IPS-18c (cell line): ENCODE data around the gene IMPDH1.

Experiments
- H3K4me3 ChIP-seq: 2 replicates; pipeline ENCODE4 v1.7.0; 2013; ENCODE audit warnings: low read depth, mild to moderate bottlenecking, low read length, moderate library complexity; ENCODE audit not compliant: insufficient read depth
- H3K9me3 ChIP-seq: one replicate; pipeline ENCODE4 v1.6.1; 2013; ENCODE audit warnings: mild to moderate bottlenecking, low read length, moderate library complexity; ENCODE audit not compliant: control insufficient read depth, insufficient read depth

IMPDH1 gene

DNA sequence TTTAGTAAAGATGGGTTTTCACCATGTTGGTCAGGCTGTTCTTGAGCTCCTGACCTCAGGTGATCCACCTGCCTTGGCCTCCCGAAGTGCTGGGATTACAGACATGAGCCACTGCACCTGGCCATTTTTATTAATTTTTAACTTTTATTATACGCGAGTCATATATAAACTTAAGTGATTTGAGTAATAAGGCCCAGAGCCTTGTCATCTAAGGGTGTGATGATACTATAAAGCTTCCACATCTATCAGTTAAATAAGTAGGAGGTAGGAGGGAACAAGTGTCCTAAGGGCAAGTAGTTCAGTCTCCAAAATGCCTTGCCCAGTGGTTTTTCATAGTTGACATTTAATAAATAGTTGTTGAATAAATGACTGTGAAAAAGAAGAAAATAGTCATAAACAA lies 32.6 kb upstream of the IMPDH1 start:
- H3K4me3 ChIP-seq, result no peak overlapping the region

DNA sequence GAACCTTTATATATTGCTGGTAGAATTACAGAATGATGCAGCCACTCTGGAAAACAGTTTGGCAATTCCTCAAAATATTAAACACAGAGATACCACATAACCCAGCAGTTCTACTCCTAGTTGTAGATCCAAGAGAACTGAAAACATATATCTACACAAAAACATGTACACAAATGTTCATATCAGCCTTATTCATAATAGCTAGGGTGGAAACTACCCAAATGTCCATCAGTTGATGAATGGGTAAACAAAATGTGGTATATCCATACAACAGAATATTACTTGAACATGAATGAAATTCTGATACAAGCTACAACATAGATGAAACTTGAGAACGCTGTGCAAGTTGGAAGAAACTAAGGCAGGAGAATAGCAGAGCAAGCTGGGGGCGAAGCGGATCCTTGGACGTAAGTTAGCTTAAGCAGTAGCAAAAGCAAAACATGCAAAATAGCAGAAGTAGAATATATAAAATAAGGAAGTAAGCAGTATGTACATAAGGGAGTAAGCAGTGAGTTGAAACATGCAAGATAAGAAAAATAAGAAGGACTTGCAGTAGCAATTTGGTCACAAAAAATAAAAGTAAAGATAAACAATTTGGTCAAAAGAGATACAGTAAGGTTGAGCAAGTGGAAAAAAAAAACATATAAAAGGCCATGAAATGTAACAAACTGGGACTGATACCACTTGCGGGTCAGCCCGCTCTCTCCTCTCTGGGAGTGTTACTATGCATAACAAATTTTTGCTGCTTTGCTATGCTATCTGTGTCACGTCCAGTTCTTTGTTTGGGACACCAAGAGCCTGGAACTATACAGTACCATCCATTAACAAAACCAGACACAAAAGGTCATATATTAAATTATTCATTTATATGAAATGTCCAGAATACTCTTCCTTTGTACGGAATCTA lies 27.9 kb upstream of the IMPDH1 start:
- no peak overlapping the region for H3K4me3 ChIP-seq
- no peaks in the 10 kb centered on the region for H3K9me3 ChIP-seq

More for the DNA sequence above, 32.6 kb upstream of the IMPDH1 start:
- H3K9me3 ChIP-seq, result no peaks in the 10 kb centered on the region

DNA sequence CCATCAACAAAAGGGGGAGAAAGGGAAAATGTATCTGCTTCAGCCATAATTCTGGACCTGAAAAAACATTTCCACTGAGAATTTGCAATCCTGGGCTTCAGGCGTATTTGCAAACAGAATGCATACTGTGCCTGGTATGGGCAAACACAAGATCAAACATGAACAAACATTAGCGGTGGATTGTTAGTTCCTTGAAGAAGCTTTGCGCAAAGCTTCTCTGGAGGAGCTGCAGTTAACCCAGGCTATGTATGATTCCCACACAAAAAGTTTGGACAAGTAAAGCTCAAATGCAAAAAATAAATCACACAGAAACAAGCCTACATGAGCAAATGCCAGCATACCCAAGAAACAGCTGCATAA lies 25.5 kb upstream of the IMPDH1 start:
- Histone ChIP-seq H3K4me3 (no peak overlapping the region), H3K9me3 (no peaks in the 10 kb centered on the region)

DNA sequence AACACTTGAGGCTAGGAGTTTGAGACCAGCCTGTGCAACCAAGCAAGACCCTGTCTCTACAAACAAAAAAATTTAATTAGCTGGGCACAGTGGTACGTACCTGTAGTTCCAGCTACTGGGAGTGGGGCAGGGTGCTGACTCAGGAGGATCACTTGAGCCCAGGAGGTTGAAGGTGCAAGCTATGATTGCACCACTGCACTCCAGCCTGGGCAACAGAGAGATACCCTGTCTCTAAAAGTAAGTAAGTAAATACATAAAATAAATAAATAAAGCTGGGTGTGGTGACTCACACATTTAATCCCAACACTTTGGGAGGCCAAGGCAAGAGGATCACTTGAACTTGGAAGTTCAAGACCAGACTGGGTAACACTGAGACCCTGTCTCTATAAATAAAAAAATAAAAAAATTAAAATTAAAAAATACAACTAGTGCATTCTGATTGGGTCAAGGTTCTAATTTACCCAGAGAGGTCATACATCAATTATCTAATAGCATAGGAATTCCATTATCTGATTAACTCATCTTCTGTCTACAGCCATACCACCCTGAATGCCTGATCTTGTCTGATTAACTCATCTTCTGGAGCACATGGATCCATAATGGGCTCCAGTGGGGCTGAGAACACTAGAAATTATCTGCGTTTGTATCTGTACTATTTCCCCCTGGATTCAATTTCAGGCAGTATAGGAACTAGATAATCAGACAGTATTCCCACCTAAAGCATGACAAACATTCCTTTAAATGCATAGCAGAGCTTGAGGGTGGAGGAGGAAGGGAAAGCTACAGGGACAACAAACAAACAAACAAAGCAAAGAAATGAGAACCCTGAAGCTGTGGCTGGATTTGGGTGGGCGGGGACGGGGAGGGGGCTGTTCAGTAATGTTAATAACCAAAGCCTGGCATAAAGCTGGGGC lies 24.9 kb upstream of the IMPDH1 start:
- H3K4me3 ChIP-seq, result no peak overlapping the region

DNA sequence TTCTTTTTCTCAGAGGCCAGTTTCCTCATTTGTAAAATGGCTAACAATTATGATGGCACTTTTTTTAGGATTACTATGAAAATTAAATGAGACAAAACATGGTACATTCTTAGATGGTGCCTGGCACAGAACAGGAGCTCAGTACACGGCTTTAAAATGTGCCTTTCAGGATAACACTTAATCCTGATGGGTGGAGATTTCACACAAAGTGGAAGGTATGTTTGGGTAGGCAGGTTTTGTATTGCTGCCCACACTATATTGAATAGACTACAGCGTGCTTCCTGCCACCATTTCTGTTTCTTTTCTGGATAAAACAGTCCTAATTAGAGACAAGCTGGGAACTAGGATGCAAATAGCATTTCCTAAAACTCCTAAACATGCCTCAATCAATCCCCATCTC lies 22.0 kb upstream of the IMPDH1 start:
- Histone ChIP-seq H3K9me3 (no peaks in the 10 kb centered on the region), H3K4me3 (no peak overlapping the region)

More for the DNA sequence above, 24.9 kb upstream of the IMPDH1 start:
- H3K9me3 ChIP-seq, result no peaks in the 10 kb centered on the region

DNA sequence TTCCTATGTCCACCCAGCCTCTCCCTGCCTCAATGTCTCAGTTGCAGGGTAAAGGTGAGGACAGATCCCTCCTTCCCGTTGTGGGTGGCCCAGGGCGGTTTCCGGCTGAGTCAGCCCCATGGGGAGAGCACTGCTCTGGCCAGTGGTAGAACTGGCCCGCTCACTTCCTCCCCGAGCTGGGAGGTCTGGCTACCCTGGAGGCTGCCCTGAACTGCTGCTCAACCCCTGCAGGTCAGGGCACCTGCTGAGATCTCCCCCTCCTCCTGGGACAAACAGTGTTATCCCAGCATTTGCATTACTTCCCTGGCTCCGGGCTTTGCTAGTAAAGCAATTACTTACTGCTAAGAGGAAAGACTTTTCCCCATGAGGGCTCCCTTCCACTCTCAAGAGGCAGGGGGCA lies 21.4 kb upstream of the IMPDH1 start:
- H3K4me3 ChIP-seq, result no peak overlapping the region
- H3K9me3 ChIP-seq, result no peaks in the 10 kb centered on the region

DNA sequence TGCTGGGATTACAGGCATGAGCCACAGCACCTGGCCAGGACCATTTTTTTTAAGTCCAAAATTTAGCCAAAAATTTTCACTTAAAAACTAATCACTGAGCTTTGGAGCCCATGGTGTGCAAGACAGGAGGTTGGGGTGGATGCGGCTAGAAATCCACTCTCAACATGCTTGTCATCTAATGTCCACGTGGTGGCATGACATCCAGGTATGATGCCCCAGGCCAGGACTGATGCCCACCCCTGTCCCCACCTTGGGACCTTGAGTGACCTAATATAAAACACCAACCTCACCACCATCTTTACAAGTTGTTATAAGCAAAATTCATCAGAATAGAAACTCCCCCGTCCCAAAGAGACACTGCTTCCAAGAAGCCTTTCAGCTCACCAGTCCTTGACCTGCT lies 20.4 kb upstream of the IMPDH1 start:
- Histone ChIP-seq H3K9me3 (no peaks in the 10 kb centered on the region), H3K4me3 (no peak overlapping the region)

DNA sequence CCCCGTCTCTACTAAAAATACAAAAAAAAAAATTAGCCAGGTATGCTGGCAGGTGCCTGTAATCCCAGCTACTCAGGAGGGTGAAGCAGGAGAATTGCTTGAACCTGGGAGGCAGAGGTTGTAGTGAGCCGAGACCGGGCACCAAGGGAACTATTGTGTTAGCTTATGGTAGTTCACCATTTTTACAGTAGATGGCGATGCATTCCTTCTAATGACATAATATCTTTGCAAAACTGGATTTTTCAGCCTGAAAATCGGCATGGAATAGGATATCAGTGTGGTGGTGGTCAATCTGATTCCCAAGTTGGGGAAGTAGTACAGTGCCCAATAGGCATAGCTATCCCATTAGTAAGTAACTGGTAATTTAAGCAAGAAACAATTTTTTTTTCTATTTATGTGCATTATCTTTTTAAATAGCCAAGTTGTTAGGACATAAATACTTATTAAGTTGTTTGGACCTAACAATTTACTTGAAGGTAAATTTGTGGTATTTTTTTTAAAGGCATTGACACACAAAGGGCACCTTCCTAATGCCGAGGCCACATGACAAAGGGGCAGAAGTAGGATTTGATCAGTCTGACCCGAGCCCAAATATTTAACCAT lies 17.6 kb upstream of the IMPDH1 start:
- Histone ChIP-seq H3K4me3 (no peak overlapping the region), H3K9me3 (no peaks in the 10 kb centered on the region)

DNA sequence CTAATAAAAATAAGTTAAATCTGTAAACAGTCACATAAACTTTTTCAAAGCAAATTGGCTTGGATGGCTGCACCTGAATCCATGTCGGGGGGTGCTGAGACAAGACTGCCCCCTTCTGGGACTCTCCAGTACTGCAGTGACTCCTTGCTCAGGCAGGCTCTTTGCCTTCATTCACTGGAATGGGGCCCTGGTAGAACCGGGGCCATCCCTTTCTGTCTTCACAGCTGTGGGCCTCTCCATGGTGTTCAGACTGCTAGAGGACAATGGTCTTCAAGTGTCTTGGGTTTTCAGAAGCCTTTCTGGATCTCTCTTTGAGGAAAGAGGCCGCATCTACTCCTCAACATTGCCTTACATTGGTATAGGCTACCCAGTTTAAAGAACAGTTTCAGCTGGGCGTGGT lies 16.1 kb upstream of the IMPDH1 start:
- Histone ChIP-seq H3K4me3 (no peak overlapping the region), H3K9me3 (no peaks in the 10 kb centered on the region)

DNA sequence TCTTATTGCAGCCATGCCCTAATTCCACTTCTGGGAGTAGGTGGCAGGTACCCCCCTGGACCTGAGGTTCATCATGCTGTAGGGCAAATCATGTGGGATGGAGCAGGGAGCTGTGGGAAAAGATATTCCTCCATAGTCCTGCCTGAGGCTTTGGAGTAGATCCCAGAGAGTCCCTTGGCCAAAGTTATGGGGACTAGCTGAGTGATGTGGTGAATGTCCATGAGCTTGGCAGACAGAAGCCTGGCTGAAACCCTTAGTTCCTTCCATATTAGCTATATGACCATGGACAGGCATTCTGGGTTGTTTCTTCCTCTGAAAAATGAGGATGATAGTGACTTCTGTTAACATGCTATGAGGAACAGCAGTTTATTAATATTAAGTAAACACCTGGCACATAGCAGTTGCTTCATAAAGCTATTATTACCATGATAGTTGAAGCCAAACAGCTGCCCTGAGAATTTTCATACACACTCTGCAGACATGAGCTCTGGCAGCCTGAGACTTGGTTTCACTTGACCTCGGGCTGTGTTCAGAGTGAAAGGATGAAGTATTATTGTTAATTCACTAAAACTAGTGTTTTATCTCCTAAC lies 15.0 kb upstream of the IMPDH1 start:
- Histone ChIP-seq H3K4me3 (no peak overlapping the region), H3K9me3 (no peaks in the 10 kb centered on the region)

DNA sequence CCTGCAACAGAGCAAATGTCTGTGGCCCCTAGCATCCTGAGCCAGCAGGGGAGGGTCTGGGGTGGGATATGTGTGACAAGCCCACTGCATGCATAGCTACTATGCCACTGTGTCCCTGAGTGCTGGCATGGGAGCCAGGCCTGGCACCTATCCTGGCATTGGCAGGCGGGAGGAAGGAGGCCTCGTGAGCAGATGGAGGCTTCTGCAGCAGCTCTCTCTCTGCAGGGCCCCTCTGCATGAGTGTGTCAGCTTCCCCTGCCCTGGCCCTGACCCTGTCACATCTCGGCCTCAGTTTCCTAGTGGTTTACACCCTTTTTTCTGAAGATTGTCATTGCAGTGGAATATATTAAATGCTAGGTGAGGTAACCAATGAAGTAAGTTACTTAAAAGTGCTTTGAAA lies 13.1 kb upstream of the IMPDH1 start:
- no peaks in the 10 kb centered on the region for H3K9me3 ChIP-seq
- H3K4me3 ChIP-seq, result no peak overlapping the region

DNA sequence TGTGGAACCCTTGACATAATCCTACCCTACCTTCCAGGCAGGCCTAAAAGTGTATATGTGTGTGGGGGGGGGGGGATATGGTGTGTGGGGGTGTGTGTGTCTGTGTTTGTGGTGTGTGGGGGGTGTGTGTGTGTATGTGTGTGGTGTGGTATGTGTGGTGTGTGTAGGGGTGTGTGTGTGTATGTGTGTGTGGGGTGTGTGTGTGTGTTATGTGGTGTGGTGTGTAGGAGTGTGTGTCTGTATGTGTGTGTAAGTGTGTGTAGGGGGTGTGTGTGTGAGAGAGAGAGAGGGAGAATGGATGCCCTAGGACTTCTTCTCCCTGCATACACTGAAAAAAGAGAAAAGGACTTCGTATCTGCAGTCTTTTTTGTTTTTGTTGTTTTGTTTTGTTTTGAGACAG lies 12.3 kb upstream of the IMPDH1 start:
- Histone ChIP-seq H3K9me3 (no peaks in the 10 kb centered on the region), H3K4me3 (no peak overlapping the region)

DNA sequence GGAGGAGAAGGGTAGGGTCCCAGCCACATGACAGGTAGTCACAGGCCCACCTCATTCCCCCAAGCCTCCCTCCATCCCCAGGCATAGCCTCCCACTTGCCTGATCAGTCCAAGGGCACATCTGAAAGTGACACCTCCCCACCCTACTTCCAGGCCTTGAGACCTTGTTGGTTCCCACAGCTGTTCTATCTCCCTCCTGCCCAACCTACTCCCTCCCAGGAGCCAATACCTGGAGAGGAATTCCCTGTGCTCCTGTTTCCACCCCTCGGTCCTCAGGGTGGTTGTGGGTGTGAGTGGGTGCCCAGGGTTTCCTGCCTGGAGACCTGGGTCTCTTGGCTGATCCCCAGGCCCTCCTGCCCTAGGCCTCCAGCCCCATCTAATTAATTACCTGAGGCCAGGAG lies 11.6 kb upstream of the IMPDH1 start:
- Histone ChIP-seq H3K4me3 (no peak overlapping the region), H3K9me3 (no peaks in the 10 kb centered on the region)

DNA sequence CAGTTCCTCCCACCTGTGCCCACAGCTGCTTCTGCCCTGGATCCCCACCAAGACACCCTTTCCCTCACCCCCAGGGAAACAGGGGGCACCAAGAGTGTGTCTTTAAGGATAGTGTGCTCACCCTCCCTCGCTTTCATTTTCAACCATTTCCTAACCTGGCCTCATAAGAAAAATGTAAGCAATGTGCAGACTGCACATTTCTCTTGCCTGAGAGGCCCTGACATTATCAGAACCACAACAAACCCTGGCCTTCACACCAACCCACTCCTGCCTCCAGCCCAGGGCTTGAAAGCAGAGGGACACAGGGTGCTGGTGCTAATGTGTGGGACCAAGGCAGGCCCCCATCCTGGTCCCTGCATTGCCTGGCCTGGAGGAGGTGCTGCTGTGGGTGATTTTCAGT lies 11.0 kb upstream of the IMPDH1 start:
- H3K4me3 ChIP-seq, result no peak overlapping the region
- H3K9me3 ChIP-seq, result no peaks in the 10 kb centered on the region

DNA sequence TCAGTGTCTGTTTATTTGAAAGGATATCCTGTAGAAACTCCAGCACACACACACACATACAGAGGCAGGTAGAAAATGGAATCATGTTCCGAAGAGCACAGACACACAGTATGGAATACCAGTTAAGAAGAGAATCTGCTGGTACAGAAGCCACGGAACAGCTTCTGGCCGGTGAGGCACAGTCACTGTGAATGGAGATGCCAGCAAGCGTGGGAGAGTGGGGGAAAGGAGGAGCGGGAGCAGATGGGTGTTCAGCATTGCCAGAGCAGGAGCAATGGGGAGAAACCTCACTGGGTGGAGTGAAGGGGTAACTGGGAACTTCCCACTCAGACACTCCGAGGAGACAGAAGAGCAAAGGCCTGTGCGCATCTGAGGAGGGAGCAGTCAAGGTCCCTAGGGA lies 9.5 kb upstream of the IMPDH1 start:
- Histone ChIP-seq H3K9me3 (no peaks in the 10 kb centered on the region), H3K4me3 (no peak overlapping the region)

DNA sequence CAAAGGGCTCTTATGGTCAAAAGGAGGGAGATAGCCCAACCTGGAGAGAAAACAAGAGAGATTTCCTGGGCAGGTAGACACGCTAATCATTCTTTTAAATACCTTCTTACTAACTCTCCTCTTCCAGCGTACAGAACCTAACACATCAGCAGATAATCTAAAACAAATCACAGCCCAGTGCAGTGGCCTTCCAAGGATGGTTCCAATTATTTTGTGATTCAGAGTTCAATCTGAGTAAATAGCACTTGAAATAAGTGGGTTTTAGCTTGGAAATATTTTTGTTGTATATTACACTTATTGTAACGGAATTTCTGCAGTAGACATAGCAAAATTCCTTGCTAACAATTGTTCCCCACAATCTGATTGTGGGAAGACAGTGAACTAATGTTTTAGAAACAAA lies 7.3 kb upstream of the IMPDH1 start:
- H3K4me3 ChIP-seq, result no peak overlapping the region
- H3K9me3 ChIP-seq, result no peaks in the 10 kb centered on the region

DNA sequence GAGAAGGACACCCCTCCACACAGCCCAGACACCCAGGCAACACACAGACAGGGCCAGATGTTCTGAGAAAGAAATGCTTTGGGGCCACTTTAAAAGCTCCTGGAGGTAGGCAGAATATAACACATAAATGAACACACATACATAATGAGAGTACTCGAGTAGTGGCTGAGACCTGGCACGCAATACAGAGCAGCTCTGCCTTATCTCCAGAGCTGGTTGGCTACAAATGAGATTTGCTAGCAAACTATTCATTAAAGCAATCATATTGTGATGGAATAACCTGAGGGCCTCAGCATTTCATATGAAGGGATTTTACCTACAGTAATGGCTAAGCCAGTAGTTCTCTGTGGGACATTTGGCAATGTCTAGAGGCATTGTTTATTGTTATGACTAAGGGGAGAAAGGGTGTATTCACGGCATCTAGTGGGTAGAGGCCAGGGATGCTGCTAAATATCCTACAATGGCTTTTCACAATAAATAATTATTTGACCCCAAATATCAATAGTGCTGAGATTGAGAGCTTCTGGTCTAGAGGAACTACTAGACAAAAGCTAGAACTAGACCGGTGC lies 5.5 kb upstream of the IMPDH1 start:
- Histone ChIP-seq H3K4me3 (no peak overlapping the region), H3K9me3 (no peaks in the 10 kb centered on the region)
